ENCODE data around the gene SDSL. TPM values are rescaled to one million over a fixed set of nuclear protein-coding genes. Genes with fewer than 3 reads are reported as not detected.

Gene SDSL
- total RNA-seq, 4 donors from 2014 or later, result 0.91 to 1.4 (median 0.98) TPM; not detected in 1

GRCh38 chr12:113466454-113467141 lies 44.4 kb downstream of the SDSL start:
- Histone ChIP-seq H3K4me1 (peaks cover 22 to 27% of the 10 kb centered on the region in 2 donors), H3K4me3 (peak overlapping the region in 2 of 4 donors; percentile 39), H3K36me3 (no peaks in the 10 kb centered on the region), H3K27me3 (peaks cover 90 to 100% (median 99%) of the 10 kb centered on the region in 3 donors), H3K9me3 (no peaks in the 10 kb centered on the region), H3K27ac (no peak overlapping the region)
- ATAC-seq (no peak), DNase-seq (no peak)
- TF ChIP-seq POLR2A (IDR thresholded peaks at IDR 0.05), result no peak
- TF ChIP-seq, protein P1, sequence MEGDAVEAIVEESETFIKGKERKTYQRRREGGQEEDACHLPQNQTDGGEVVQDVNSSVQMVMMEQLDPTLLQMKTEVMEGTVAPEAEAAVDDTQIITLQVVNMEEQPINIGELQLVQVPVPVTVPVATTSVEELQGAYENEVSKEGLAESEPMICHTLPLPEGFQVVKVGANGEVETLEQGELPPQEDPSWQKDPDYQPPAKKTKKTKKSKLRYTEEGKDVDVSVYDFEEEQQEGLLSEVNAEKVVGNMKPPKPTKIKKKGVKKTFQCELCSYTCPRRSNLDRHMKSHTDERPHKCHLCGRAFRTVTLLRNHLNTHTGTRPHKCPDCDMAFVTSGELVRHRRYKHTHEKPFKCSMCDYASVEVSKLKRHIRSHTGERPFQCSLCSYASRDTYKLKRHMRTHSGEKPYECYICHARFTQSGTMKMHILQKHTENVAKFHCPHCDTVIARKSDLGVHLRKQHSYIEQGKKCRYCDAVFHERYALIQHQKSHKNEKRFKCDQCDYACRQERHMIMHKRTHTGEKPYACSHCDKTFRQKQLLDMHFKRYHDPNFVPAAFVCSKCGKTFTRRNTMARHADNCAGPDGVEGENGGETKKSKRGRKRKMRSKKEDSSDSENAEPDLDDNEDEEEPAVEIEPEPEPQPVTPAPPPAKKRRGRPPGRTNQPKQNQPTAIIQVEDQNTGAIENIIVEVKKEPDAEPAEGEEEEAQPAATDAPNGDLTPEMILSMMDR (IDR thresholded peaks at IDR 0.05 in 4 of 5, conservative IDR thresholded peaks at IDR 0.05 in 1 of 5), result no peak
- in situ Hi-C loops (cut with MboI; ENCODE audit: low sequenced_read_pairs in 4 of 4) (loop anchor here (25.0 kb wide), 1 partner anchor 446 kb away; no protein-coding TSS in a partner anchor), intact Hi-C loops (cut with DNase I; ENCODE audit: low total_unique reads) (no loop called here)

DNA sequence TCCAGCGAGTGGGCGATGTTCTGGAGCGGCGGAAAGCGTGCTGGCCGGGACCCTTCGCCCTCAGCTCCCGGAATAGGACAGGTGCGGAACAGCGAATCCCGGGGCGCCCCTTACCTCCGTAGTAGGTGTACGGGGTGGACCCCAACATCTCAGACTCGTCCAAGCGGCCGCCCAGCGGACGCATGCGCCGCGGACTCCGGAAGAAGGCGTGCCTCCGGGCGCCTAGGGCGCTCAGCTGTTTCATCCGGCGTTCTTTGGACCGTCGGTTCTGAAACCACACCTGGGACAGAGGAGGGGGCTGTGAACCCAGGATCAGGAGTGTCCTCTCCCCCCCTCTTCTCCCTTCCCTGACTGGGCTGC lies 44.9 kb downstream of the SDSL start:
- ATAC-seq (no peak), DNase-seq (no peak)
- H3K4me1 ChIP-seq, result peaks cover 22 to 27% of the 10 kb centered on the region in 2 donors
- no peaks in the 10 kb centered on the region for H3K36me3 ChIP-seq
- intact Hi-C loops (cut with DNase I; ENCODE audit: low total_unique reads) (no loop called here), in situ Hi-C loops (cut with MboI; ENCODE audit: low sequenced_read_pairs in 4 of 4) (loop anchor here (25.0 kb wide), 1 partner anchor 445 kb away; no protein-coding TSS in a partner anchor)
- peak overlapping the region; percentile 6 to 39 (median 39) for H3K4me3 ChIP-seq
- no peak for TF ChIP-seq POLR2A (IDR thresholded peaks at IDR 0.05)
- no peak overlapping the region for H3K27ac ChIP-seq
- H3K9me3 ChIP-seq, result no peaks in the 10 kb centered on the region
- peaks cover 89 to 99% (median 99%) of the 10 kb centered on the region in 3 donors for H3K27me3 ChIP-seq

GRCh38 chr12:113467502-113468364 lies 45.6 kb downstream of the SDSL start:
- no peak overlapping the region for H3K27ac ChIP-seq
- intact Hi-C loops (cut with DNase I; ENCODE audit: low total_unique reads), result no loop called here

GRCh38 chr12:113468365-113469223 lies 46.4 kb downstream of the SDSL start:
- Histone ChIP-seq H3K27ac (no peak overlapping the region), H3K36me3 (no peaks in the 10 kb centered on the region), H3K9me3 (no peaks in the 10 kb centered on the region), H3K4me3 (no peak overlapping the region), H3K27me3 (peaks cover 91 to 97% (median 92%) of the 10 kb centered on the region in 3 donors), H3K4me1 (peaks cover 19% of the 10 kb centered on the region in 2 donors)
- DNase-seq (no peak), ATAC-seq (no peak)
- intact Hi-C loops (cut with DNase I; ENCODE audit: low total_unique reads), result no loop called here
- in situ Hi-C loops (cut with MboI; ENCODE audit: low sequenced_read_pairs in 4 of 4), result loop anchor here (25.0 kb wide), 1 partner anchor 444 kb away; no protein-coding TSS in a partner anchor
- TF ChIP-seq, protein P1 (IDR thresholded peaks at IDR 0.05 in 4 of 5, conservative IDR thresholded peaks at IDR 0.05 in 1 of 5), result no peak
- no peak for TF ChIP-seq POLR2A (IDR thresholded peaks at IDR 0.05)

More at GRCh38 chr12:113467502-113468364, 45.6 kb downstream of the SDSL start:
- no peaks in the 10 kb centered on the region for H3K9me3 ChIP-seq
- ATAC-seq, result no peak
- no peaks in the 10 kb centered on the region for H3K36me3 ChIP-seq
- H3K4me3 ChIP-seq, result peak overlapping the region; percentile 6 to 39 (median 39)
- no peak for DNase-seq
- H3K27me3 ChIP-seq, result peaks cover 91 to 99% (median 97%) of the 10 kb centered on the region in 3 donors
- no peak for TF ChIP-seq POLR2A (IDR thresholded peaks at IDR 0.05)
- TF ChIP-seq, protein P1 (IDR thresholded peaks at IDR 0.05 in 4 of 5, conservative IDR thresholded peaks at IDR 0.05 in 1 of 5), result no peak
- peaks cover 19 to 27% of the 10 kb centered on the region in 2 donors for H3K4me1 ChIP-seq
- in situ Hi-C loops (cut with MboI; ENCODE audit: low sequenced_read_pairs in 4 of 4), result loop anchor here (25.0 kb wide), 1 partner anchor 445 kb away; no protein-coding TSS in a partner anchor

All from gastrocnemius medialis (tissue), 4 donors.